NCI-H2196 (cell line): ENCODE data around the gene ZNF653.

ENCODE experiments used
- DNase-seq: peaks from one replicate; lab custom pipeline; 2025; ENCODE audit not compliant: unreplicated experiment; lab: John Stamatoyannopoulos, UW

The ZNF653 gene

DNA sequence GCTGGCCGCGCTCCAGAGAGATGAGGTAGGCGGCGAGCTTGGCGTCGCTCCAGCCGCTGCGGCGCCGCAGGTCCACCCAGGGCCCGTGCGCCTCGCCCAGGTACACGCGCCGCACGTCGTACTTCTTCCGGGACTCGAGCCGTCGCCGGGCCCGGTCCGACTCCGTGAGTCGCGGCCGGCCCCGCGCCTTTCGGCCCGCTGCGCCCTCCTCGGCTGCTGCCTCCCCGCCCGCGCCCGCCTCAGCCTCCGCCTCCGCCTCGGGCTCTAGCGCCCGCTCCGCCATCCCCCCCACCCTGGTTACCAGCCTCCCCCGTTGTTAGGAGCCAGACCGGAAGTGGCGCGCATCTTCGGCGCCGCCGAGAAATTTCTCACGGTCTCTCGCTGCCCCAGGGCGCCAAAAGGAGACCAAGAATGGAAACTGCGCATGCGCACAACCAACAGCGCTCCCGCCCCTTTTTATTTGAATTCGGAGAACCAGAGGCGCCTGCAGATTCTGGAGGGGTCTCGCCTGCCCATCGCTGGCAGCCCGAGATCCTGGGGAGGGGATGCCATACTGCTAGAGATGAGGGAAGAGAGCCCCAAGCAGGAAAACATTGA lies at the start of gene ZNF653:
ZNF653 (minus strand) TSS at position 336 of the 597 bp plus-strand sequence; CDS start at position 283, 53 bp downstream.
- peak; percentile 97 for DNase-seq

DNA sequence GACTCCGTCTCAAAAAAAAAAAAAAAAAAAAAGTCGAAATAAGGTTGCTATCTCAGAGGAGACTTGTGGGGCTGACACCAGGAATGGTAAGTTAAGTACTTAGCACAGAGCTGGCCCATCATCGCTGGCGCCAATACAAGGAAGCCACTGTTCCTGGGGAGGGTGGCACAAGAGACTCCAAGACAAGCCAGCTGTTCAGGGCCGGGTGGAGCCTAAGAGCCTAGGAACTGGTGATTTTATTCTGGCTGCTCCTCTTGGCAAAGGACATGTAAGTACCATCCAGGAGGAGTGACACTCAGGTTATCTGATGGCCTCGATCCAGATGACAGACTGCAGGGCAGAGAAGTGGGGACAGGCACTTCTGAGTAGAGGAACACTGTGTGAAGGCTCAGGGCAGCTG lies 49.6 kb upstream of the ZNF653 start:
- DNase-seq, result no peak

- no peak for DNase-seq
Observed at GRCh38 chr19:11554160-11554559, 48.5 kb upstream of the ZNF653 start.

GRCh38 chr19:11552666-11553372 lies 47.2 kb upstream of the ZNF653 start:
- DNase-seq, result no peak

DNA sequence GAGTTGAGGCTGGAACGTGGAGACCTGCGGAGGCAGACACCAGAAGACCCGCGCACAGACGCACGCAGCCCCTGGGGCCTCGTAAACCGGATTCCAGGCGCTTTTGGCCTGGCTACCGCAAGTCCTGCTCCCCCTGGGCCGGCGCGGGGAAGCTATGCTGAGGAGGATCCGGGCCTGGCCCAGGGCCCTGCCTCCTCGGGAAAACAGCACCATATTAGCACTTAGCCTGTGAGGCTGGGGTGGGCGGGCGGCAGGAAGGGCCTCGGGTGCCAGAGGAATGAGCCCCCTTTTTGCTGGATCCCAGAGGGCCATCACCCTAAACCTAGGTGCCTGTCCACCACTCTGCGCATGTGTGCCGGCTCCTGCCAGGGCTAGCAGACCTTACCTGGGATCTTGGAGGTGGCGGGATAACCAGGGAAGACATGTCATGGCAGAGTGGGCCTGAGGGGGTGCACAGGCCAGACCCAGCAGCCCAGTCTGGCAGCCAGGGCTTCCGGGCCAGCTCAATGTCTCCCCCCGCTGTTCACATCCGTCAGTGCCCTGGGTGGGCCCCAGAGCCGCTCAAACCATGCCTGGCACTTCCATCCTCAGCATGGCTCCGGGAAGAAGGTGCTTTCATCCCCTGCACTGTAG lies 46.1 kb upstream of the ZNF653 start:
- DNase-seq, result no peak

GRCh38 chr19:11550265-11550664 lies 44.6 kb upstream of the ZNF653 start:
- no peak for DNase-seq

GRCh38 chr19:11549386-11549953 lies 43.8 kb upstream of the ZNF653 start:
- DNase-seq, result no peak

- DNase-seq, result no peak
Observed at GRCh38 chr19:11547929-11548700, 42.5 kb upstream of the ZNF653 start.

- no peak for DNase-seq
Observed at GRCh38 chr19:11541238-11541637, 35.6 kb upstream of the ZNF653 start.

DNA sequence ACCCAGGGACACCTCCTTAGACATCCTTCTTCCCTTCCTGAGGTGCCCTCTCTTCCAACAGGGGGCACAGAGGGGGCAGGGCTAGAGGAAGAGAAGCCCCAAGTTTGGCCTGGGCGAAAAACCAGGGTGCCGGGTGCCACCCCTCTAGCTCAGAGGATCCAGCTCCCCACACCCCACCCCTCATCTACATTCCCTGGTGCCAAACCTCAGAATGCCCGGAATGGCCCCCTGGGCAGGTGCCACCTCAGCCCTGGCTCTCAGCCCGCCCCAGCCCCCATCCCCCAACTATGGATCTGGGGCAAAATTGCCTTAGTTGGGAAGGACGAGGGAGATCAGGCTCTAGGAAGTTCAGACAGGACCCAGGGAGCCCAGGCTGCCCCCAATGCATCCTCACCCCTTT lies 35.0 kb upstream of the ZNF653 start:
- DNase-seq, result no peak

GRCh38 chr19:11539495-11540365 lies 34.1 kb upstream of the ZNF653 start:
- no peak for DNase-seq

DNA sequence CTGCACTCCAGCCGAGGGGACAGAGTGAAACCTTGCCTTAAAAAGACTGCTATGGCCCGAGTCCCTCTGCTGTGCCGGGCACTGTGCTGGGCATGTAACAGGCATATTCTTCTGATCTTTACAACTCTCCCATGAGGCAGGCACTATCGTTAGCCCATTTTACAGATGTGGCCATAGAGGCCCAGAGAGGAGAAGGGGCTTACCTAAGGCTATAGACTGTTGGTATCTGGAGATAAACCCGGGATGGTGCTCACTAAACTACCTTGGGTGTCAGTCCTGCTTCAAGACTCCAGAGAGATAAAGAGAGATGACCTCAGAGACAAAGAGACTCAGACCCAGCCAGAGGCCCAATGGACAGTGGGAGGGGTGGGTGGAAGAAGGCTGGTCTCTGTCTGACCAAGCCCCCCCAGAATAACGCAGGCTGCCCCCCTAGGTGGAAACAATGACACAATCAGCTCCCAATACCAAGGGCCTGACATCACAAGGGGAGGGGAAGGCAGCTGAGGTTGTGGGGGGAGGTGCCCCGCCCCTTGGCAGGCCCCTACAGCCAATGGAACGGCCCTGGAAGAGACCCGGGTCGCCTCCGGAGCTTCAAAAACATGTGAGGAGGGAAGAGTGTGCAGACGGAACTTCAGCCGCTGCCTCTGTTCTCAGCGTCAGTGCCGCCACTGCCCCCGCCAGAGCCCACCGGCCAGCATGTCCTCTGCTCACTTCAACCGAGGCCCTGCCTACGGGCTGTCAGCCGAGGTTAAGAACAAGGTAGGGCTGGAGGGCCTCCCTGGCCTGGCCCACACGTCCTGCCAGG lies 32.8 kb upstream of the ZNF653 start, which contains the start of gene CNN1:
CNN1 (plus strand) TSS at position 620 of the 805 bp plus-strand sequence; CDS start at position 697, 77 bp downstream.
- no peak for DNase-seq

- DNase-seq, result peak; percentile 92
Observed at GRCh38 chr19:11535792-11536595, 30.4 kb upstream of the ZNF653 start.

DNA sequence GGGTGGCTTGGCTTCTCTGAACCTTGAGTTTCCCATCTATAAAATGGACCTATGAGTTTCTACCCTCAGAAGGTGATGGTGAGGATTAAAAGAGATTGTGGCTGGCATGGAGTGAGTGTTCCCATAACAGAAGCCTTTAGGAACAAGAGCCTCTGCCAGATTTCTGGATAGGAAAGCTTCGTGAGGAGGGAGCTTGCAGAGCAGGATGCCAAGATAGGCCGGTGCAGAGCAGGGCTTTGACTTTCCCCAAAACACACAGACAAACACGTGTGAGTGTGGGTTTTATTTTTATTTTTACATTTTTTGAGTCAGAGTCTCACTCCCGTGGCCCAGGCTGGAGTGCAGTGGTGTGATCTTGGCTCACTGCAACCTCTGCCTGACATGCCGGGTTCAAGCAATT lies 29.3 kb upstream of the ZNF653 start:
- DNase-seq, result no peak

GRCh38 chr19:11534538-11534937 lies 28.9 kb upstream of the ZNF653 start:
- no peak for DNase-seq

DNA sequence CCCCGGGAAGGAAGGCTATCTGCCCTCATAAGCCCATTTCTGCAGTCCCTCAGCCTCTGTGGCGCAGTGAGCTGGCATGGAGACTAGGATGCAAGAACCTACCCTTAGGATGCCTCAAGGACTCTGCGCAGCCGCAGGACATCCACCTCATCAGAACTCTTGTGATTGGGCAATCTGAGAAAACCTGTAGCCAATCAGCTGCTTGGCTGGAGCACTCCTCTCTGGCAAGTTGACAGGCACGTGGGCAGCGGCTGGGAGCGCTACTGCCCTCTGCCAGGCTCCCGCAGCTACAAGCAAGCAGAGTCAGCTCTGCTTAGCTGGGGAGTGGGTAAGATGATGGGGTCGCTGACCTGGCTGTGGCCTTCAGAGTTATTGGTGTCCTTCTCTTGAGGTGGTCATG lies 24.8 kb upstream of the ZNF653 start:
- DNase-seq, result peak; percentile 98

DNA sequence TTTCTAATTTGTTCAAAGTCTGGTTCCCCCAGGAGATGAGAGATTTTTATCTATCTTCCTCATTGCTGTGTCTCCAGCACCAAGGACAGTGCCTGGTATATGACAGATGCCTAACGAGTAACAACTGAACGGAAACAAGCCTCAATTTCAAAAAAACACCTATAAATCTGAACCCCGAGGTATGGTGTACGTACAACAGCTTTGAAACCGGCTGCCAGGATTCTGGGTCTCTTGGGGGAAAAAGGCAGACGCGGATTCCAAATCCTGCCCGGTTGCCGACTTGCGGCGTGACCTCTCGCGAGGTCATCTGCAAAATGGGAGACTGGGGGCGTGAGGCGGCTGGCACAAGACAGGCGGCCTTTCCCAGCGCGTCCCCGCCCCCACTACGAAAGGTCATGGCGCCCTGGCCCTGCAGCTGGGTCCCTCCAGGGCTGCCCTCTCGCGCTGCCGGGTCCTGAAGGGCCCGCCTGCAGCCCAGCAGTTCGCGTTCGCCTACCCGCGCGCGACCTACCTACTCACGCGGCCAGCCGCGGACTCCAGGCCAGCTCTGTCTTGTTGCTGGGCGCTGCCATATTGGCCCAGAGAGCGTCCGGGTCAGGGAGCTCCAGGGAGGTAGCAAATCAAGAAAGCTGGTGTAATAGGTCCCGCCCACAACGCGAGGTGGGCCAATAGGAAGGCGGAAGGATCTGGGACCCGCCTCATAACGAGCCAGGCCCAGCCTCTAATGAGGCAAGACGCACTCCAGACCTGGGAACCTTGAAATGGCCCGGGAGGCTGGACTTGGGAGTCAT lies 23.1 kb upstream of the ZNF653 start, which contains the start of gene ECSIT:
ECSIT (minus strand) TSS at position 584 of the 791 bp plus-strand sequence. CDS start 9,964 bp downstream, outside the sequence.
- DNase-seq, result peak; percentile 98

DNA sequence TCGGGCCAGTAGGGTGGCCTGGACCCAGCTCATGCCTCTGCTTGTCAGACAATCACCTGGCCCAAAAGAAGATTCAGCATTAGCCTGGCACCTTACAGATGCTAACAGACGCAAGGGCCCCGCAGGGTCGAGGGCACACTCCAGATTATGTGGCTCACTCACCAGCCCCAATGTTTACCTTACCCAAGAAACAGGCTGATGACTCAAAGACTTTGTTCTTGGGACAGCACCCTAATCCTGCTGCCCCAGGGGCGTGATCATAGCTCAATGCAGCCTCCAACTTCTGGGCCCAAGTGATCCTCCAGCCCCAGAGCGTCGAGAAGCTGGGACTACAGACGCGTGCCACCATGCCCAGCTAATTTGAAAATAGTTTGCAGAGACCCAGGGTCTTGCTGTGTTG lies 13.5 kb upstream of the ZNF653 start:
- DNase-seq, result no peak
